NCI-H2029 treated with DMSO at 0.1 percent for 48 hours (cell line): ENCODE measurements around the gene TLX1.

ENCODE experiments used
- DNase-seq: peaks from one replicate; lab custom pipeline; 2025; lab: John Stamatoyannopoulos, UW

Gene TLX1

GRCh38 chr10:101130984-101131961, at the start of gene TLX1:
TSS of gene TLX1 (plus strand) at chr10:101131300. CDS start at chr10:101131542, 242 bp downstream.
- DNase-seq = no peak

GRCh38 chr10:101085846-101086245, 45.3 kb upstream of the TLX1 start:
- DNase-seq = no peak

- DNase-seq = no peak
Measured at GRCh38 chr10:101087376-101087775, 43.7 kb upstream of the TLX1 start.

- DNase-seq = no peak
Measured at GRCh38 chr10:101087965-101088364, 43.1 kb upstream of the TLX1 start.

- DNase-seq = no peak
Measured at GRCh38 chr10:101089520-101090299, 41.4 kb upstream of the TLX1 start.

- no peak for DNase-seq
Measured at GRCh38 chr10:101090597-101090996, 40.5 kb upstream of the TLX1 start.

- peak; percentile 7 for DNase-seq
Measured at GRCh38 chr10:101091546-101092290, 39.4 kb upstream of the TLX1 start.

GRCh38 chr10:101092881-101093354, 38.2 kb upstream of the TLX1 start:
- no peak for DNase-seq

- no peak for DNase-seq
Measured at GRCh38 chr10:101094121-101094879, 36.8 kb upstream of the TLX1 start.

GRCh38 chr10:101095004-101095403, 36.1 kb upstream of the TLX1 start:
- no peak for DNase-seq

GRCh38 chr10:101095550-101096213, 35.4 kb upstream of the TLX1 start:
- DNase-seq = peak; percentile 31

GRCh38 chr10:101096378-101096777, 34.7 kb upstream of the TLX1 start:
- DNase-seq = no peak

GRCh38 chr10:101097881-101098280, 33.2 kb upstream of the TLX1 start:
- no peak for DNase-seq

GRCh38 chr10:101099901-101100300, 31.2 kb upstream of the TLX1 start:
- DNase-seq = no peak

- DNase-seq = no peak
Measured at GRCh38 chr10:101101372-101101881, 29.7 kb upstream of the TLX1 start.

GRCh38 chr10:101103430-101103829, 27.7 kb upstream of the TLX1 start:
- DNase-seq = no peak

GRCh38 chr10:101106351-101106750, 24.7 kb upstream of the TLX1 start:
- no peak for DNase-seq

GRCh38 chr10:101107771-101108170, 23.3 kb upstream of the TLX1 start:
- DNase-seq = no peak

GRCh38 chr10:101110856-101111523, 20.1 kb upstream of the TLX1 start:
- no peak for DNase-seq

- DNase-seq = no peak
Measured at GRCh38 chr10:101111547-101111946, 19.6 kb upstream of the TLX1 start.
